HCT116 (cell line): ENCODE data around the gene ATP13A2. TPM values are rescaled to one million over a fixed set of nuclear protein-coding genes. Genes with fewer than 3 reads are reported as not detected.

Experiments used
- ATAC-seq: fragments of 200-7000 bp; cut with Tn5 transposase; 2 replicates; pipeline ENCODE4 v1.9.1; 2020; ENCODE audit warnings: mild to moderate bottlenecking, moderate library complexity
- BruUV-seq: library from RNA; stranded (reverse); fragments of 400-500 nt; replicated peaks from 2 replicates; lab custom pipeline; 2021; lab: Mats Ljungman, UMichigan
- CTCF ChIA-PET: fragments of 300-600 bp; sonication (Branson Sonifier 250); formaldehyde crosslinking; loops from one replicate; lab custom pipeline; 2021; ENCODE audit warnings: antibody characterized with exemption; lab: Charles Lee
- POLR2A ChIA-PET: fragments of 300-600, 350-600 bp; sonication (Branson Sonifier 250); formaldehyde crosslinking; loops from one replicate; lab custom pipeline; 2021; ENCODE audit warnings: antibody characterized with exemption; lab: Charles Lee
- RAD21 ChIA-PET, 2 experiments: fragments of 300-600 bp; sonication (Branson Sonifier 250); formaldehyde crosslinking; loops; one replicate each; lab custom pipeline; 2023; ENCODE audit warnings: low total read pairs in 2 of 2; ENCODE audit not compliant: uncharacterized antibody in 2 of 2, unreplicated experiment in 2 of 2, low non-redundant PET in 1 of 2; lab: Charles Lee
- DNase-seq: peaks from one replicate; pipeline ENCODE4 v3.0.0-alpha.2; 2010; ENCODE audit warnings: low read depth, low spot score
- H2AFZ ChIP-seq: fragments of 200-600 bp; shearing (Covaris generic), sonication (generic); 2 replicates; pipeline ENCODE4 v1.6.1; 2017; ENCODE audit warnings: low read depth, mixed run types, mixed read lengths, antibody characterized with exemption, low read length; ENCODE audit not compliant: poor library complexity, severe bottlenecking
- H3K27ac ChIP-seq: 2 replicates; pipeline ENCODE4 v1.5.1; 2012; ENCODE audit warnings: low read depth, low read length
- H3K27me3 ChIP-seq: fragments of 200-600 bp; sonication (generic); 2 replicates; pipeline ENCODE4 v1.6.1; 2016; ENCODE audit warnings: mixed run types, low read length, mixed read lengths; ENCODE audit not compliant: insufficient read depth
- H3K36me3 ChIP-seq, 2 experiments: fragments of 200-500 bp in 1 of 2; fragments of 200-600 bp in 1 of 2; sonication (Bioruptor generic) in 1 of 2; sonication (generic) in 1 of 2; 2 replicates each; pipeline versions ENCODE4 v1.5.1 to v1.6.1; 2014 to 2016; ENCODE audit warnings: low read length in 2 of 2, inconsistent platforms in 1 of 2, mixed read lengths in 1 of 2, mixed run types in 1 of 2; ENCODE audit not compliant: insufficient read depth in 2 of 2, control insufficient read depth in 1 of 2
- H3K4me1 ChIP-seq, 2 experiments: fragments of 200-600 bp in 1 of 2; sonication (generic) in 1 of 2; 2 replicates each; pipeline versions ENCODE4 v1.5.1 to v1.6.1; 2012 to 2017; ENCODE audit warnings: low read length in 2 of 2, inconsistent platforms in 1 of 2, mild to moderate bottlenecking in 1 of 2, mixed read lengths in 1 of 2, mixed run types in 1 of 2, moderate library complexity in 1 of 2; ENCODE audit not compliant: insufficient read depth in 2 of 2, control insufficient read depth in 1 of 2
- H3K4me2 ChIP-seq: fragments of 200-600 bp; sonication (generic); 2 replicates; pipeline ENCODE4 v1.6.1; 2017; ENCODE audit warnings: mixed run types, low read length, mixed read lengths
- H3K4me3 ChIP-seq, 2 experiments: fragments of 200-600 bp in 1 of 2; sonication (generic) in 1 of 2; replicated peaks in 1 of 2; 2 replicates each; pipeline ENCODE4 v1.5.1; 2011 to 2016; ENCODE audit warnings: low read length in 2 of 2, control low read depth in 1 of 2, low read depth in 1 of 2, mild to moderate bottlenecking in 1 of 2, mixed read lengths in 1 of 2, mixed run types in 1 of 2
- H3K79me2 ChIP-seq: fragments of 200-600 bp; sonication (generic); 2 replicates; pipeline ENCODE4 v1.6.1; 2017; ENCODE audit warnings: mild to moderate bottlenecking, mixed run types, low read length, moderate library complexity, mixed read lengths; ENCODE audit not compliant: insufficient read depth
- H3K9ac ChIP-seq: fragments of 200-600 bp; sonication (generic); 2 replicates; pipeline ENCODE4 v1.6.1; 2016; ENCODE audit warnings: low read length, mixed read lengths
- H3K9me2 ChIP-seq: fragments of 200-600 bp; sonication (generic), shearing (Covaris generic); 2 replicates; pipeline ENCODE4 v1.6.1; 2017; ENCODE audit warnings: mixed run types, mild to moderate bottlenecking, moderate library complexity; ENCODE audit not compliant: insufficient read depth
- H3K9me3 ChIP-seq, 2 experiments: fragments of 200-500 bp in 1 of 2; fragments of 200-600 bp in 1 of 2; sonication (Bioruptor generic) in 1 of 2; sonication (generic) in 1 of 2; 2 replicates each; pipeline ENCODE4 v1.6.1; 2014 to 2017; ENCODE audit warnings: low read length in 2 of 2, mixed read lengths in 2 of 2, inconsistent platforms in 1 of 2, low read depth in 1 of 2, mild to moderate bottlenecking in 1 of 2, mixed run types in 1 of 2, moderate library complexity in 1 of 2; ENCODE audit not compliant: control insufficient read depth in 1 of 2, insufficient read depth in 1 of 2
- H4K20me1 ChIP-seq: fragments of 200-600 bp; sonication (generic), shearing (Covaris generic); 2 replicates; pipeline ENCODE4 v1.6.1; 2017; ENCODE audit warnings: mixed run types, mild to moderate bottlenecking, moderate library complexity; ENCODE audit not compliant: insufficient read depth
- CBX3 ChIP-seq: IDR thresholded peaks from 2 replicates; pipeline ENCODE4 v1.6.1; 2012; ENCODE audit warnings: low read depth
- CEBPB ChIP-seq: IDR thresholded peaks from 2 replicates; pipeline ENCODE4 v1.6.1; 2012; ENCODE audit warnings: low read depth
- CTCF ChIP-seq, 3 experiments: fragments of 200-600 bp in 1 of 3; sonication (generic) in 1 of 3; IDR thresholded peaks in 2 of 3; conservative IDR thresholded peaks in 1 of 3; 2 replicates each; pipeline ENCODE4 v1.5.1; 2012 to 2017; ENCODE audit warnings: low read depth in 2 of 3, low read length in 2 of 3, antibody characterized with exemption in 1 of 3, borderline replicate concordance in 1 of 3, control low read depth in 1 of 3, mild to moderate bottlenecking in 1 of 3, mixed read lengths in 1 of 3, mixed run types in 1 of 3, moderate library complexity in 1 of 3; ENCODE audit not compliant: insufficient read depth in 1 of 3
- EGR1 ChIP-seq: IDR thresholded peaks from 2 replicates; pipeline ENCODE4 v1.6.1; 2012; ENCODE audit warnings: low read depth
- ELF1 ChIP-seq: IDR thresholded peaks from 2 replicates; pipeline ENCODE4 v1.6.1; 2012; ENCODE audit warnings: low read depth, borderline replicate concordance
- EZH2 ChIP-seq: fragments of 200-600 bp; sonication (generic); IDR thresholded peaks from 2 replicates; pipeline ENCODE4 v1.6.1; 2017; ENCODE audit warnings: antibody characterized with exemption, mixed run types
- EZH2phosphoT487 ChIP-seq: fragments of 200-600 bp; IDR thresholded peaks from 2 replicates; pipeline ENCODE4 v1.6.1; 2018; ENCODE audit warnings: antibody characterized with exemption, borderline replicate concordance
- FOSL1 ChIP-seq: IDR thresholded peaks from 2 replicates; pipeline ENCODE4 v1.6.1; 2012; ENCODE audit warnings: low read depth
- JUND ChIP-seq: IDR thresholded peaks from 2 replicates; pipeline ENCODE4 v1.6.1; 2012
- MAX ChIP-seq: IDR thresholded peaks from 2 replicates; pipeline ENCODE4 v1.6.1; 2012
- POLR2A ChIP-seq: IDR thresholded peaks from 2 replicates; pipeline ENCODE4 v1.7.0; 2011; ENCODE audit warnings: borderline replicate concordance; ENCODE audit not compliant: insufficient read depth, insufficient read length; ENCODE audit errors: extremely low read depth
- POLR2AphosphoS5 ChIP-seq: IDR thresholded peaks from 2 replicates; pipeline ENCODE4 v1.6.1; 2011; ENCODE audit warnings: mild to moderate bottlenecking, low read depth, low read length, moderate library complexity
- RAD21 ChIP-seq: IDR thresholded peaks from 2 replicates; pipeline ENCODE4 v1.6.1; 2012; ENCODE audit warnings: low read depth, mild to moderate bottlenecking
- SP1 ChIP-seq: IDR thresholded peaks from 2 replicates; pipeline ENCODE4 v1.6.1; 2012; ENCODE audit warnings: low read depth
- TCF7L2 ChIP-seq: IDR thresholded peaks from 2 replicates; pipeline ENCODE4 v1.7.0; 2011; ENCODE audit warnings: borderline replicate concordance, inconsistent platforms; ENCODE audit not compliant: insufficient read depth, insufficient read length; ENCODE audit errors: extremely low read depth
- YY1 ChIP-seq: IDR thresholded peaks from 2 replicates; pipeline ENCODE4 v1.6.1; 2011; ENCODE audit warnings: low read length, low read depth, moderate library complexity, mild to moderate bottlenecking; ENCODE audit not compliant: insufficient replicate concordance; ENCODE audit errors: extremely low read depth
- ZBTB33 ChIP-seq: IDR thresholded peaks from 2 replicates; pipeline ENCODE4 v1.6.1; 2011; ENCODE audit warnings: mild to moderate bottlenecking, low read length, moderate library complexity; ENCODE audit not compliant: insufficient replicate concordance; ENCODE audit errors: extremely low read depth
- ZFX ChIP-seq: fragments of 450-650 bp; IDR thresholded peaks from 2 replicates; pipeline ENCODE4 v1.6.1; 2017
- ZNF274 ChIP-seq: fragments of 200-500 bp; sonication (Bioruptor generic); IDR thresholded peaks from 2 replicates; pipeline ENCODE4 v1.6.1; 2014; ENCODE audit warnings: mild to moderate bottlenecking, low read depth, low read length, inconsistent platforms
- intact Hi-C: fragments of 100-400 bp; cut with micrococcal nuclease; formaldehyde crosslinking; loops from 2 replicates; pipeline ENCODE4 v1.10.0; 2022
- total RNA-seq: library from RNA; stranded (reverse); gene quantifications from one replicate; pipeline ENCODE4 v1.2.1, GENCODE V29; 2021; ENCODE audit not compliant: unreplicated experiment

Gene ATP13A2
- total RNA-seq, 1 experiment from 2014 or later = 60.5 TPM

- H3K9ac ChIP-seq = no peak overlapping the region
- no peak overlapping the region for H3K4me2 ChIP-seq
- CTCF ChIA-PET = no interaction called here
- H3K9me2 ChIP-seq = no peaks in the 10 kb centered on the region
- no peak overlapping the region for H3K4me3 ChIP-seq
- POLR2A ChIA-PET = no interaction called here
- no peak overlapping the region for H2AFZ ChIP-seq
- TF ChIP-seq FOSL1 (no peak), EGR1 (no peak), ELF1 (no peak), SP1 (no peak), JUND (no peak), ZFX (no peak), EZH2phosphoT487 (no peak), TCF7L2 (no peak), POLR2AphosphoS5 (no peak), POLR2A (no peak), ZNF274 (no peak), YY1 (no peak), CEBPB (no peak), CBX3 (no peak), EZH2 (no peak), RAD21 (no peak), MAX (no peak), ZBTB33 (no peak), CTCF (IDR thresholded peaks at IDR 0.05 in 2 of 3, conservative IDR thresholded peaks at IDR 0.05 in 1 of 3; ENCODE audit: borderline replicate concordance in 1 of 3, insufficient read depth in 1 of 3, low read depth in 2 of 3, low read length in 2 of 3) (no peak)
- intact Hi-C loops = no loop called here
- H4K20me1 ChIP-seq = no peaks in the 10 kb centered on the region
- no peaks in the 10 kb centered on the region for H3K79me2 ChIP-seq
- DNase-seq (no peak), ATAC-seq (no peak)
- H3K36me3 ChIP-seq = peaks cover 0 to 2% of the 10 kb centered on the region in 2 experiments; a peak in 1 of 4 replicates
- peaks cover 11 to 14% of the 10 kb centered on the region in 2 experiments for H3K4me1 ChIP-seq
- no TSS peak for BruUV-seq
- H3K27ac ChIP-seq = no peak overlapping the region
- H3K9me3 ChIP-seq = no peaks in the 10 kb centered on the region
- RAD21 ChIA-PET = no interaction called here
- H3K27me3 ChIP-seq = no peaks in the 10 kb centered on the region
Observed at GRCh38 chr1:16969057-16969611, 42.6 kb downstream of the ATP13A2 start.
